HG03280 (cell line): ENCODE measurements around the gene FHAD1.
A peak's percentile ranks its signal among the peaks of the same experiment; 100 is the strongest.
"Not testable (repeated sequence)": the region's sequence is repeated elsewhere in the genome, so short reads cannot be mapped to it uniquely, and the experiment has no call there.

Experiments used
- ATAC-seq: cut with Tn5 transposase; IDR thresholded peaks from one replicate; pipeline ENCODE4 v1.9.1; 2021; ENCODE audit warnings: mild to moderate bottlenecking, moderate library complexity; ENCODE audit not compliant: unreplicated experiment

FHAD1 gene

GRCh38 chr1:15303935-15304334 is 56.9 kb downstream of the FHAD1 start:
- ATAC-seq = no peak

GRCh38 chr1:15304708-15305467 is 57.9 kb downstream of the FHAD1 start:
- ATAC-seq = no peak

- no peak for ATAC-seq
Measured at GRCh38 chr1:15305468-15305770, 58.4 kb downstream of the FHAD1 start.

- ATAC-seq = not testable (repeated sequence)
Measured at GRCh38 chr1:15306352-15306751, 59.3 kb downstream of the FHAD1 start.

- ATAC-seq = no peak
Measured at GRCh38 chr1:15308135-15308534, 61.1 kb downstream of the FHAD1 start.

GRCh38 chr1:15308621-15309027 is 61.6 kb downstream of the FHAD1 start:
- ATAC-seq = no peak

GRCh38 chr1:15309687-15310086 is 62.7 kb downstream of the FHAD1 start:
- no peak for ATAC-seq

- ATAC-seq = no peak
Measured at GRCh38 chr1:15310544-15310943, 63.5 kb downstream of the FHAD1 start.

- no peak for ATAC-seq
Measured at GRCh38 chr1:15311122-15311822, 64.2 kb downstream of the FHAD1 start.

- ATAC-seq = no peak
Measured at GRCh38 chr1:15311880-15312279, 64.9 kb downstream of the FHAD1 start.

GRCh38 chr1:15312626-15313411 is 65.8 kb downstream of the FHAD1 start:
- no peak for ATAC-seq

- no peak for ATAC-seq
Measured at GRCh38 chr1:15314328-15315281, 67.6 kb downstream of the FHAD1 start.

GRCh38 chr1:15315815-15316214 is 68.8 kb downstream of the FHAD1 start:
- ATAC-seq = no peak

- no peak for ATAC-seq
Measured at GRCh38 chr1:15316510-15316909, 69.5 kb downstream of the FHAD1 start.

- ATAC-seq = no peak
Measured at GRCh38 chr1:15320267-15320666, 73.2 kb downstream of the FHAD1 start.

GRCh38 chr1:15321601-15322000 is 74.6 kb downstream of the FHAD1 start:
- ATAC-seq = no peak

- no peak for ATAC-seq
Measured at GRCh38 chr1:15322648-15323350, 75.8 kb downstream of the FHAD1 start.

GRCh38 chr1:15323351-15323988 is 76.4 kb downstream of the FHAD1 start:
- ATAC-seq = peak; percentile 54

- ATAC-seq = no peak
Measured at GRCh38 chr1:15323989-15324868, 77.2 kb downstream of the FHAD1 start.
